GM21367 (cell line): Measurements from ENCODE around the gene BANF2.
A peak's percentile ranks its signal among the peaks of the same experiment; 100 is the strongest.

Source experiments
- ATAC-seq: cut with Tn5 transposase; IDR thresholded peaks from one replicate; pipeline ENCODE4 v1.9.1; 2021; ENCODE audit not compliant: unreplicated experiment

Gene BANF2

DNA sequence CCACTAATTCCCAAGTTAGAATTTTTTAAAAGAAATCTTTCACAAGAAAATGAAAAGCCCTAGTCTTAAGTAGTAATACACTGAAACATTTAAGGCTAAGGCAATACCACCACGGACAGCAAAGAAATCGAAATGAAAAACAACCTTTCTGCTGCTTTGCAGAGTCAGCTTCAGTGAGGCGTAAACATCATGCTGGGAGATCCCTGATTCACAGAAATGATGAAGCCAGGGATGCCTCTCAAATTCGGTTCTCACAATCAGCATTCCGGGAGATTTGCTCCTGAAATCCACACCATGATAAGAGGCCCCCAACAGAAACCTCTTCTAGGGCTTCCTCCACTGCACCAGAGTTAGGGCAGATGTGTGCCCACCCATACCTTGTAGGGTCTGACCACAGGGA is 36.3 kb upstream of the BANF2 start:
- ATAC-seq = no peak

DNA sequence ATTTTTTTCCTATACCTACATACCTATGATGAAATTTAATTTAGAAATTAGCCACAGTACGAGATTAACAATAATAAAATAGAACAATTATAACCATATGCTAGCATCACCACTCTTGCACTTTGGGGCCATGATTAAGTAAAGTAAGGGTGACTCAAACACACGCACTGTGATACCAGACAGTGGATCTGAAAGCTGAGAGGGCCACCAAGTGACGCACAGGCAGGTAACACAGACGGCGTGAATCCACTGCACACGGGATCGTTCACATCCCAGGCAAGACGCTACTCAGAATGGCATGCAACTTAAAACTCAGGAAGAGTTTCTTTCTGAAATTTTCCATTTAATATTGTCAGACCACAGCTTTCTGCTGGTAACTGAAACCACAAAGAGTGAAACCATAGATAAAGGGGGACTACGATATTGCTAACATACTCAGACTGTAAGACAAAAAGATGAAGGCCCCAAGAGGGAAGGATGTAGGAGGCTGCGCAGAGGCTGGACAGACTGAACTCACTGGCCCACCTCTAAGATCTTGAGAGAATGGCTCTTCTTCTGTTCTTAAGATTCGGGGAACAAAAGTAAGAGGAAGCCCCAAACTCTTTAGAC is 35.6 kb upstream of the BANF2 start:
- ATAC-seq = no peak

DNA sequence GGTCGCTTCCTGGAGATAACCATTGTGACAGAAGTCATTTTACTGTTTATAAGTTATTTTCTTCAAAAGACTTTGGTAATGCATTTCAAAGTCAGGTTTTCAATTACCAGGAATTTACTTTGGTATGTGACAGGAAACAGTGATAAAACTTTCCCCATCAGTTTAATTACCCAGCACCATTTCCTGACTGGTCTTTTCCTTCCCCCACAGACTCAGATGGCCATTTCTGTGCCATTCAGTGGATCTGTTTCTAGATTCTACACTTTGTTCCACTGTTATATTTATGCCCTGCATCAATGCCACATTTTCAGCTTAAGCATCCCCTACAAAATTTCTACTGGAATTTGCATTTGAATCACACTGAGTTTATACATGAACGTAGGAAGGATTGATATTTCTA is 34.0 kb upstream of the BANF2 start:
- no peak for ATAC-seq

DNA sequence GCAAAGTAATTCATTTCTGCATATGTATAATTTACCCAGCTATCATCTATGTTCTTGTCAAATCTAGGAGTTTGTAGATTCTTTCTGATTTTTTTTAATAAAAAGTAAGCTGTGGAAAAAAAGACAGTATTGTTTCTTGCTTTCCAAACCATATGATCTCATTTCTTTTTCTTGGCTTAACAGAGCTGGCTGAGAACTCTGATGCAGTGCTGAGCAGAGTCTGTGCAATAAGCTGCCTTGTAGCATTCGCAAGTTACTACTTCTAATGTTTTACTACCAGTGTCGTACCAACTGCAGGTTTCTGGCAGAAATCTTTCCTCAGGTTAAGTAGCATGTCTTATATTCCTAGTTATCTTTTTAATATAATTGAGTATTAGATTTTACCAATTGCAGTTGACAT is 33.3 kb upstream of the BANF2 start:
- ATAC-seq = no peak

DNA sequence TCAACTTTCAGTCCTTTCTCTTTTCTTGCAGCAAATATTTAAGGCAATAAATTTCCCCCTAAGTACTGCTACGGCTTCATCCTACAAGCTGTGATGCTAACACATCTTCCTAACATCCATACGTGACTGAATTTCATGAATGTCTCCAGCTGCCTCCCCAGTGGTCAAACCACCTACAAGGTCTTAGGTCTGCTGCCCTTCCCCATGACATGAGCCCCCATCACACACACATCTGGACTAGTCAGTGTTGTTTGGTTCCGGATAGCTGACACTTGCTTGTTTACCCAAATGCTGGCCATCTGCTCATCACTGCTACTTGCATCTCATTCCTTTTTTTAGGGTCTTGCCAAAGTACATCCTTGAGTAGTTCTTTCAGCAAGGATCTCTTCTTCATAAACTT is 32.3 kb upstream of the BANF2 start:
- no peak for ATAC-seq

DNA sequence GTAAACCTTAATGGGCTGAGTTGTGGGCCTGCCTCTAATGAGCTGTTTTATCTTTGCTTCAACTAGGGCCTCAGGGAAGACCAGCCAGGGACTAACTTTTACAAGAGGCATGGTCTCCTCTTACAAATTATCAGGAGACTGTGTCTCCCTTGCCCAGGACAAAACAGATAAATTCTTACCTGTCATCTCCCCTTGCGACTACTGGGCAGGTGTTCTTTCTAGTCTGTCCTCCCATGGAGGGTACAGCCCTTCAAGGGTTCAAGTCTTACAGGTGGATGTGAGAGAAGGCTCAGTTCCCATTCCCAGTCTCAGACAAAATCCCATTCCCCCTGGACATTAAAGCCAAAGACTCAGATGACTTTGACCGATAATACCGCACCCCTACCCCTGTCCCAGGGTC is 31.3 kb upstream of the BANF2 start:
- ATAC-seq = no peak

DNA sequence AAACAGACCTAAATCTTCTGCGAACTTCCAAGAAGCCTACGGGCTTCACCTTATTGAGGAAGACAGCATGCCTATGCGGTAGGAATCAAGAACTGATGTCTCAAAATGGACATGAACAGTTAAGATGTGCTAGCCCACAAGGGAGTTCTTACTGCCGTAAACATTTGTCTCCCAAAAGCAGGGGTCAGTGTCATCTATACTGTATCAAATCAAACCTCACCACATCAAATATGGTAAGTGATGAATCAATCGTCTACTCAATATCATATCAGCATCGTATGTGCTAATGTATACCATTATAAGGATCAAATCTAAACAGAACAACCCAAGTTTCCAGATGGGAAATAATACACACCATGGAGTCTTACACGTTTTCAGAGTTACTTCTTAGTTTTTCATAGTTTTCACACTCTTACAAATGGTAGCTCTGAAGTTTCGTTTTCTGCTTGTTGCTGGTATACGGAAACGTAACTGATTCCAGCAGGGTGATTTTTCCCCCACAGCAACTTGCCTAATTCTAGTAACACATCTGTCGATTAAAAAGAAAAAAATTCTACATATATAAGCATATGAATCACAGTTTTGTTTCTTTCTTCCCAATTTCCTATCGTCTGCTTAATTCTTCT is 30.3 kb upstream of the BANF2 start:
- ATAC-seq = no peak

DNA sequence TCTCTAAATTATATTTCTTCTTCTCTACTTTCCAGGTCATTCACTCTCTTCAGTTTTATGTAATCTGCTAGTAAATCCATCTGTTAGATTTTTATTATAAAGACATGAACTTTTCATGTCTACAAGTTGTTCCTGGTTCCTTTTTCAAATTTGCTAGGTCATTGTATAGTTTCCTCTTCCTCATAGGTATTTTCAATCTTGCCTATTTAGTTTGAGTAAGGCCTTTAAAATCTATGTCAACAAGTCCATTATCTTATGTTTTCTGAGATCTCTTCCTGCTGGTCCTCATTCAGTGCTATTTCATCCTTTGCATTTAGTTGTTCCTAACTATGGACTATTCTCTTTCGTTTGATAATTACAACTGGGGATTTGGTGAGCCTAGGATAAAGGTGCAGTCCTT is 28.8 kb upstream of the BANF2 start:
- no peak for ATAC-seq

DNA sequence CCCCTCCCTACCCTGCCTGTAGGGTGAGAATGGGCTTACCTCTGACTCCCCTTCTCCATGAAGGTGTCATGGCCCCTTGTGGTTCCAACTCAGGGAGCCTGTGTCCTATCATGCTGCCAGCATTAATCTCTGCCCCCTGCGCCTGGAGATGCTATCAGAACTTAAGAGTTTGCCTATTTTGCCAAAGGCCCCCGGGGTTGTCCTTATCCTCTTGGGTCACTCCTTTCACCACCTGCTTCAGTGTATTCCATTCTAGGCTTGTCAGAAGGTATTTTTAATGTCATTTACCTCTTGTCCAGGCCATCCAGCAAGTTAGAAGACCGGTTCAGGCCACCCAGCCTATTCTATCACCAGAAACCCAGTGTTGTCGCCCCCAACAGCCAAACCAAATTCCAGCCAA is 28.2 kb upstream of the BANF2 start:
- ATAC-seq = no peak

DNA sequence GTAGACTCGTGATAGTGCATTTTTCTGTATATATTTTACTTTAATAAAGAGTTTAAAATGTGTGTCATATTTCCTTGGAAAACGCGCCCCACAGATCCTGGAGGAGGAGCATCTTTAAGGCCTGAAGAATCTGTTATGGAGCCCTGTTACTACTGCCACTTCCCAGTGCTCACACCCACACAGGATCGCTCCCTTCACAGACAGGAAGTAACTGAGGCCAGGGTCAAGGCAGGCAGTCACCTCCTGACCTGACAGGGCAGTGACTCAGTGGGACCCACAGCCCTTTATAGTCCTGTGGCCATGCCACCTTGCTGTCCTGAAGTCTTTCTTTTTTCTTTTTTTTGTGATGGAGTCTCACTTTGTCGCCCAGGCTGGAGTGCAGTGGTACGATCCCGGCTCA is 26.7 kb upstream of the BANF2 start:
- ATAC-seq = no peak

DNA sequence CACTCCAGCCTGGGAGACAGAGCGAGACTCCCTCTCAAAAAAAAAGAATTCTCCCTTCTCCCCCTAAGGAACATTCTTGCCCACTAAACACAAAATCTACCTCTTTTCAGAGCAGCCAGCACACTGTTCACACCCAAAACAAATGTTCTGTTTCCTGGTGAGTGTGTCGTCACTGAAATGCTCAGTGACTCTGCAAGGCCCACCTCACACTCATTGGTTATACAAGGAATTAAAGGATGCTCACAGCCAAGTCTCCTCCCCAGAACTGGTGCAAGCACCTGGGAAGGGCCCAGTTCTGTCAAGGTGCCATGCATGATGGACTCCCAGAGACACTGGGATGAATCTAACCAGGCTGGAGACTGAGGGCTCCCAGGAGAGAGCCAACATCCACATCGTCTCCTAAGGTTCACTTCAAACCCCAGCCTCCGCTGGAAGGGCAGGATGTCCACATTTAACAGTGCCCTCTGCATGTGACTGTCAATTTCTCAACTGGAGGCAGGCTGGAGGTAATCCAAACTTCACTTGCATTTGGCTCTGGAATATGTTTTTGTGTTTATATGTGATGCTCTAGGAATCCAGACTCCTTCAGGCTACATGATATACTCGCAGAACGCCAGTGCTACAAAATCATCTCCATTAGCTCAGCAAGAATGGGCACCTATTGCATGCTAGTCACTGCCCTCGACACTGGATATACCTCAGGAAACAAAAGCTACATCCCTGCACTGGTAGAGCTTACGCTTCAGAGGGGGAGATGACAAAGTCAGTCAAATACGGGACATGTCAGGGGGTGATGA is 24.8 kb upstream of the BANF2 start:
- no peak for ATAC-seq

DNA sequence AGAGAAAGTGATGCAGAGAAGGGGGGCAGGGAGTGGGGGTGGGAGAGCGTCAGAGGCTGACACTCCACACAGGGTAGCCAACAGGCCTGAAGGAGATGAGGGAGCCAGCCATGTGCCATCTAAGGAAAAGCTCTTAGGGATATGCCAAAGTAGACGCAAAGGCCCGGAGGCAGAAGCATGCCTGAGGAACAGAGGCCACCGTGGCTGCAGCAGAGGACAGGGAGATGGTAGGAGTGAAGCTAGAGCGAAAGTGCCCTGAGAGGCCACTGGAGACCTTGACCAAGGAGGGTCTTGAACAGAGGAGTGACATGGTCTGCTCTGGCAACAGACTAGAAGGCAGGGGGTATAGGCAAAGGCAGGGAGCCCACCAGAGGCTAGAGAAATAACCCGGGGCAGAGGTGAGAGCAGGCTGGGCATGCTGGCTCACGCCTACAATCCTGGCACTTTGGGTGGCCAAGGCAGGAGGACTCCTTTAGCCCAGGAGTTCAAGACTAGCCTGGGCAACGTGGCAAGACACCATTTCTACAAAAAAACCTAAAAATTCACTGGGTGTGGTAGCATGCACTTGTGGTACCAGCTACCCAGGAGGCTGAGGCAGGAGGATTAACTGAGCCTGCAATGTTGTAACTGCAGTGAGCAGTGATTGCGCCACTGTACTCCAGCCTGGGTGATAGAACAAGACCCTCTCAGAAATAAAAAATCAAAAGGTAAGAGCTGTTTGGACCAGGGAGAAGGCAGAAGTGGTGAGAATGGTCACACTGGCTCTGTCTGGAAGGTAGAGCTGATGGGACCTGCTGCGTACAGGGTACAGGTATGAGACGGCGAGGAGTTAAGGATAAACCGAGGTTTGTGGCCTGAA is 24.0 kb upstream of the BANF2 start:
- no peak for ATAC-seq

DNA sequence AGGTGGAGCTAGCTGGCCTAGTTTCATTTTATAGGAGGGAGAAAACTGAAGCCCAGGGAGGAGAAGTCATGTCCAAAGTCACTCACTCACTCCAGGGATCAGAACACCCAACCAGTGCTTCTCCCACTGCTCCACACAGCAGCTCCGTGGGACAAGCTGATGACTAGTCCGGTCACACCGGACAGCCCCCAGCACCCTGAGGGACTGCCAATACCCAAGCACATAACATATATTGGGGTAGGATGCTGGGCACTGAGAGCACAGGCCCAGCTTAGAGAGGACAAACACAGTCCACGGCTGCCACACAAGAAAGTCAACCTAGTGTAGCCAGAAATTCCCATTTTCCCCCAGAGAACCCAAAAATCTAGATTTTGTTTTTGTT is 23.4 kb upstream of the BANF2 start:
- ATAC-seq = no peak

DNA sequence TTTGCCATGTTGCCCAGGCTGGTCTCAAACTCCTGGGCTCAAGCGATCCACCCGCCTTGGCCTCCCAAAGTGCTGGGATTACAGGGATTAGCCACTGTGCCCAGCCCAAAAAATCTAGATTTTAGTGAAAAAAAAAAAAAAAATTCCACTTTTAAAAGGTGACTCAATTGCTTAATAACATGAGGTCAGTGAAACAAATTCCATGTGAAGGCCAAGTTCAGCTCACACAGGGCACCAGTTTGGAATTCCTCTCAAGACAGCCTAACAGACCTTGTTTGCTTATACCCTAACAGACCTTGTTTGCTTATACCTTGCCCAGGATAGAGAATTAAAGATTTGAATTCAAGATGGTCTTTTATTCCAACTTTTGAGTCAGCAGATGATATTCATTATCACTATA is 22.8 kb upstream of the BANF2 start:
- no peak for ATAC-seq

DNA sequence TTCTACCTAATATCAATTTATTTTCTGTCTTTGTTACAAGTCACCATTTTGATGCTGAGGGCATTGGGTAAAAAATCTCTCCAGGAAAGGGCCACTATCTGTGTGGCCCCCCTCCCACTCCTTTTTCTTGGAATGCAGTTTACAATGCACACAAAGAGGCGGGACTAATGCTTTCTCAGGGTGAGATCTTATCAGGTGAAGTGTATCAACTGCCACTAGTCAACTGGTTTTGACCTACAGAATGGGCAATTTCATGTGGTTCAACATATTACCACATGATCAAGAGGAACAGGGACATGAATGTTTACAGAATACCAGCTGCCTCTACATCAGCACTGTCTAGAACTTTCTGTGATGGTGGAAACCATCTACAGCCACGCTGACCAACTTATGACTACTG is 21.5 kb upstream of the BANF2 start:
- no peak for ATAC-seq

DNA sequence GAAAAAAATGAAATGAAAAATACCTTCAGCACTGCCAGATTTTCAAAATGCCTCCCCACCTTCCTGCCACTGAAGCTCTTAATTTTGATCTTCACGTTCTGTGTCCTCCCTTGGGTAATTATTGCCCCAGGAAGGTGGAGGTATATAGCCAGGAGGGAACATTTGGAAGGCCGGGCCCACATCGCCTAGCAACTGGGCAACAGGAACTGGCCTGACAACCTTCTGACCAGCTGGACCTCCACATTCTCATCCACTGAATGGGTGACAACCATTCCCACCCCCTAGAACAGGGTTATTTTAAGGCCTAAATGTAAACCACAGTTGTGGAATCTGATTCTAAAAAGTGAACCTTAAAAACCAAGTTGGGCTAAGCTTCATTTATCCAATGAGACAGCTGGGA is 20.9 kb upstream of the BANF2 start:
- no peak for ATAC-seq

DNA sequence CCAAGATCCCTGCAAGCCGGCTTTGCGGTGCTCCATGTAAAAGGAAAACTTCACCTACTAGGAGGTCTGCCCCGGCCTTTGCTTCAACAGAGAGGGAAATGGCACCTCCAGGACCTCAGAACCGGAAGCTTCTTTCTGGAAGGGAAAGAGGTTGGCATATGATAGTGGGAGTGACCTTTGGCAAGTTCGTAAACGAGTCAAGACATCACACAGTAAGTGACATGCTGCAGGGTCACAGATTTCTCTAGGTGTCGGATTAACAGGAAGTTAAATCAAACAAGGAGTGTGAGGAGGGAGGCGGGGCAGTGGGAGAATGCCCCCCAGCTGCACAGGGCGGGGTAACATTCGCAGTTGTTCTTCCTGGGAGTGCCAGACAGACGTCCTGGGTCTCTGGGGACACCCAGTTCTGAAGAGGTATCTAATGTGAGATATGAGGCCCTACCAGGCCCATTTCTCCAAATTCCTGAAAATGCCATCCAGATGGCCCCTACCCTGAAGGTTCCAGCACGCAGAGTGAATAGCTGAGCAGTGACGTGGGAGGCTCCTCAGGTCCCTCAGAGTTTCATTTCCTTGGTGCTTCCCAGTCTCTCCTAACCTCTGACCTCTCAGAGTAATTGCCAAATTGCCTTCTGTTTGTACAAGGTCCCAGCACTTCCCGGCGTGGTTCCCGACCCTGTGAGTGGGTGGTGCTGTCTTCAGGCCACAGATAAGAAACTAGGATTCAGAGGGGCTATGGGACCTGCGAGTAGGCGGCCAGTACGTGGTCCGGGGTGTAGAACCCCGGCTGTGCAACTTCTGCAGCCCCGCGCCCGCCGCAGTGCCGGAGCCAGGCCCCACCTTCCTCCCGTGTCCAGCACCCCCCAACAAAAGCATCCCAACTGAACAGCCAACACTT is 19.6 kb upstream of the BANF2 start:
- no peak for ATAC-seq

DNA sequence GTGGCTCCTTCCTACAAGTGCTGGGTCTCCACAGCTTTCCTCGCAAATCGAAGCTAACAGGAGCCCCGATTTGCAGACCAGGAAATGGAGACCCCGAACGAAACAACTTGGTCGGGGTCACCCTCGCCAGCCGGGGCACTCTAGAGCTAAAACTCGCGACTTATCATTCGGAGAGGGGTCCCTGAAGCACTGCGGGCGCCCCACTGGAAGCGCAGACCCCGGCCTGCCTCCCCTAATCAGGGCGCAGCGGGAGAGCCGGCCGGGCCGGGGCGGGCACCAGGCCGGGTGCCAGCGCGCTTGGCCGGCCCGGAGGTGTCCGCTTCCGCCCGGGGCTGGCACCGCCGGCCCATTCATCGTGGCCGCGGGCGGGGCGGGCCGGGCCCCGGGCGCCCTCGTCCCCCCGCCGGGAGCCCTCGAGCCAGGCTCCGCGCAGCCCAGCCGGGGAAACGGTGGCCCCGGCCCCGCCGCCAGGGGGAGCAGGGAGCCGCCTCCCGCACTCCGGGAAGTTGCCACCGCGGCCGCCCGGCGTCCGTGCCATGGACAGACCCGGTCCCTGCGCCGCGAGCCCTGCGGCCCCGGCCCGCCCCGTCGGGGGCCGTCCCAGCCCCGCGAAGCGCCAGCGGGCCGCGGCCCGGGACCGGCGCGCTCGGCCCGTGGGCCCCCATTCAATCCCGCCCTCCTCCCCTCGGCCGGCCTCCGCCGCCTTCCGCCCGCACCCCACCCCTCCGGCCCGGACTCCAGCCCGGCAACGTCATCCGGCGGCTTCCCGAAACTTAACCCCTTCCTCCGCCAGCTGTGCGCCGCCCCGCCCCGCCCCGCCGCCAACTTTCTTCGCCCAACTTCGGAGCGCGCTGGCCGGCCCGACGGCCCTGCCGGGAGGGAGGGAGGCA is 18.7 kb upstream of the BANF2 start:
- peak; percentile 38 for ATAC-seq

DNA sequence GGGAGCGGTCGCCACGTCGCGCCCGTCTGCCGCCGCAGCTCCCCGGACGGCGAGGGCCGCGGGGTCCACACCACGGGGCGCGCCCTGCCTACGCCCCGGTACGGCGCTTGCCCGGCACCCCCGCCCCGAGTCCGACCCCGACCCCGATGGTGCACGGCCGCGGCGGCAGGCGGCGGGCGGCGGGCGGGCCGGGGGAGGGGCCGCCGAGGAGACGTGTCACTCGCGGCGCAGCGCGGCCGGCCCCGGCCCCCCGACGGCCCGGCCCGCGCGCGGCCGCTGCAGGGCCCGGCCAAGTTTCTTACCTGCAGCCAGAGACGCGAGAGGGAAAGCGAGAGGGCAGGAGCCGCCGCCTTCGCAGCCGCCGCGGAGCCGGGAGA is 18.1 kb upstream of the BANF2 start:
- ATAC-seq = no peak
